Skeletal muscle satellite cell (primary cell): ENCODE measurements around the gene TTLL3.
"Not testable (repeated sequence)": the region's sequence is repeated elsewhere in the genome, so short reads cannot be mapped to it uniquely, and the experiment has no call there.

Experiments
- H3K27me3 ChIP-seq: 2 replicates; pipeline ENCODE4 v1.7.0; 2013; ENCODE audit warnings: low read length; ENCODE audit not compliant: control insufficient read depth, insufficient read depth
- H3K36me3 ChIP-seq: 2 replicates; pipeline ENCODE4 v1.7.0; 2013; ENCODE audit warnings: mild to moderate bottlenecking, control low read depth, low read length; ENCODE audit not compliant: insufficient read depth
- H3K4me1 ChIP-seq: 2 replicates; pipeline ENCODE4 v1.7.0; 2013; ENCODE audit warnings: low read length; ENCODE audit not compliant: control insufficient read depth, insufficient read depth
- H3K4me2 ChIP-seq: 2 replicates; pipeline ENCODE4 v1.7.0; 2013; ENCODE audit warnings: mild to moderate bottlenecking, low read length
- H3K4me3 ChIP-seq: 2 replicates; pipeline ENCODE4 v1.7.0; 2013; ENCODE audit warnings: low read length
- H3K9ac ChIP-seq: 2 replicates; pipeline ENCODE4 v1.7.0; 2013; ENCODE audit warnings: mild to moderate bottlenecking, low read depth, low read length, moderate library complexity
- H3K9me3 ChIP-seq: replicated peaks from 2 replicates; pipeline ENCODE4 v1.7.0; 2013; ENCODE audit warnings: mild to moderate bottlenecking, control low read depth, low read length

TTLL3 gene

GRCh38 chr3:9851383-9851782 lies 41.3 kb downstream of the TTLL3 start:
- not testable (repeated sequence) for H3K4me1 ChIP-seq, H3K36me3 ChIP-seq, H3K4me3 ChIP-seq, H3K4me2 ChIP-seq, H3K9me3 ChIP-seq, H3K27me3 ChIP-seq, H3K9ac ChIP-seq

- H3K27me3 ChIP-seq, H3K4me3 ChIP-seq, H3K4me2 ChIP-seq, H3K9ac ChIP-seq, H3K9me3 ChIP-seq, H3K4me1 ChIP-seq, H3K36me3 ChIP-seq: not testable (repeated sequence)
These were observed 41.9 kb downstream of the TTLL3 start for GRCh38 chr3:9851926-9852325.

- Histone ChIP-seq H3K4me1 (no peaks in the 10 kb centered on the region), H3K36me3 (no peaks in the 10 kb centered on the region), H3K27me3 (no peaks in the 10 kb centered on the region), H3K4me2 (no peak overlapping the region), H3K9me3 (no peaks in the 10 kb centered on the region), H3K4me3 (no peak overlapping the region), H3K9ac (no peak overlapping the region)
These were observed 42.5 kb downstream of the TTLL3 start for GRCh38 chr3:9852528-9852927.

GRCh38 chr3:9854291-9854940 lies 44.4 kb downstream of the TTLL3 start:
- H3K4me3 ChIP-seq, H3K4me2 ChIP-seq, H3K27me3 ChIP-seq, H3K9me3 ChIP-seq, H3K4me1 ChIP-seq, H3K9ac ChIP-seq, H3K36me3 ChIP-seq: not testable (repeated sequence)

GRCh38 chr3:9855594-9855993 lies 45.5 kb downstream of the TTLL3 start:
- H3K4me3 ChIP-seq: no peak overlapping the region
- no peaks in the 10 kb centered on the region for H3K27me3 ChIP-seq
- H3K36me3 ChIP-seq: no peaks in the 10 kb centered on the region
- H3K4me1 ChIP-seq: no peaks in the 10 kb centered on the region
- no peaks in the 10 kb centered on the region for H3K9me3 ChIP-seq
- H3K9ac ChIP-seq: no peak overlapping the region
- no peak overlapping the region for H3K4me2 ChIP-seq

GRCh38 chr3:9859530-9860025 lies 49.5 kb downstream of the TTLL3 start:
- no peak overlapping the region for H3K9ac ChIP-seq
- no peaks in the 10 kb centered on the region for H3K36me3 ChIP-seq
- no peaks in the 10 kb centered on the region for H3K9me3 ChIP-seq
- no peak overlapping the region for H3K4me2 ChIP-seq
- peaks cover 22% of the 10 kb centered on the region for H3K4me1 ChIP-seq
- H3K4me3 ChIP-seq: no peak overlapping the region
- H3K27me3 ChIP-seq: no peaks in the 10 kb centered on the region

- no peak overlapping the region for H3K4me2 ChIP-seq
- H3K9me3 ChIP-seq: no peaks in the 10 kb centered on the region
- no peak overlapping the region for H3K4me3 ChIP-seq
- H3K27me3 ChIP-seq: no peaks in the 10 kb centered on the region
- peaks cover 27% of the 10 kb centered on the region for H3K4me1 ChIP-seq
- H3K9ac ChIP-seq: no peak overlapping the region
- H3K36me3 ChIP-seq: no peaks in the 10 kb centered on the region
These were observed 51.1 kb downstream of the TTLL3 start for GRCh38 chr3:9861201-9861600.

GRCh38 chr3:9861626-9862130 lies 51.6 kb downstream of the TTLL3 start:
- H3K4me2 ChIP-seq: no peak overlapping the region
- H3K9ac ChIP-seq: no peak overlapping the region
- no peaks in the 10 kb centered on the region for H3K27me3 ChIP-seq
- no peaks in the 10 kb centered on the region for H3K36me3 ChIP-seq
- no peak overlapping the region for H3K4me3 ChIP-seq
- no peaks in the 10 kb centered on the region for H3K9me3 ChIP-seq
- H3K4me1 ChIP-seq: peaks cover 32% of the 10 kb centered on the region

- peak overlapping the region; percentile 56 for H3K4me3 ChIP-seq
- no peaks in the 10 kb centered on the region for H3K27me3 ChIP-seq
- H3K4me2 ChIP-seq: peak overlapping the region; percentile 59
- H3K4me1 ChIP-seq: peaks cover 36% of the 10 kb centered on the region
- H3K36me3 ChIP-seq: no peaks in the 10 kb centered on the region
- no peaks in the 10 kb centered on the region for H3K9me3 ChIP-seq
- H3K9ac ChIP-seq: peak overlapping the region; percentile 58
These were observed 52.5 kb downstream of the TTLL3 start for GRCh38 chr3:9862391-9863057.

GRCh38 chr3:9863058-9863772 lies 53.2 kb downstream of the TTLL3 start:
- Histone ChIP-seq H3K27me3 (no peaks in the 10 kb centered on the region), H3K9ac (peak overlapping the region; percentile 58), H3K4me1 (peaks cover 36% of the 10 kb centered on the region), H3K4me2 (peak overlapping the region; percentile 59), H3K36me3 (no peaks in the 10 kb centered on the region), H3K9me3 (no peaks in the 10 kb centered on the region), H3K4me3 (peak overlapping the region; percentile 56)

- no peak overlapping the region for H3K4me3 ChIP-seq
- H3K27me3 ChIP-seq: no peaks in the 10 kb centered on the region
These were observed 54.3 kb downstream of the TTLL3 start for GRCh38 chr3:9864200-9864927.

More at GRCh38 chr3:9864200-9864927, 54.3 kb downstream of the TTLL3 start:
- Histone ChIP-seq H3K4me1 (peaks cover 36% of the 10 kb centered on the region), H3K9ac (no peak overlapping the region), H3K9me3 (no peaks in the 10 kb centered on the region), H3K4me2 (no peak overlapping the region), H3K36me3 (no peaks in the 10 kb centered on the region)
